H1 (cell line): Measurements from ENCODE around the gene POU2AF3. TPM values are rescaled to one million over a fixed set of nuclear protein-coding genes. Genes with fewer than 3 reads are reported as not detected.

Experiments used
- ASH2L ChIP-seq: fragments of 200-600, 300-600 bp; sonication (generic); IDR thresholded peaks from one replicate; pipeline ENCODE4 v1.7.1; 2017; ENCODE audit warnings: low read length
- CBX8 ChIP-seq: fragments of 300-800, 300-1000 bp; sonication (generic); IDR thresholded peaks from 2 replicates; pipeline ENCODE4 v1.7.1; 2016; ENCODE audit warnings: low read depth, low read length, borderline replicate concordance
- JUN ChIP-seq: IDR thresholded peaks from 2 replicates; pipeline ENCODE4 v1.6.1; 2011; ENCODE audit warnings: low read depth, mild to moderate bottlenecking, improper control_type of control experiment, low read length
- JUND ChIP-seq: IDR thresholded peaks from 2 replicates; pipeline ENCODE4 v1.6.1; 2011; ENCODE audit warnings: mild to moderate bottlenecking, improper control_type of control experiment, low read length
- POU5F1 ChIP-seq: IDR thresholded peaks from 2 replicates; pipeline ENCODE4 v1.6.1; 2011; ENCODE audit warnings: low read depth, mild to moderate bottlenecking, low read length, moderate library complexity
- RAD21 ChIP-seq, 2 experiments: IDR thresholded peaks in 1 of 2; conservative IDR thresholded peaks in 1 of 2; 2 replicates each; pipeline ENCODE4 v1.6.1; 2011; ENCODE audit warnings: low read depth in 2 of 2, low read length in 2 of 2, improper control_type of control experiment in 1 of 2, inconsistent platforms in 1 of 2, mild to moderate bottlenecking in 1 of 2, moderate library complexity in 1 of 2
- RNF2 ChIP-seq: fragments of 200-900, 300-1000 bp; sonication (generic); IDR thresholded peaks from 2 replicates; pipeline ENCODE4 v1.7.1; 2016; ENCODE audit warnings: borderline replicate concordance, low read depth, mild to moderate bottlenecking, antibody characterized with exemption, low read length; ENCODE audit not compliant: poor library complexity, severe bottlenecking; ENCODE audit errors: missing control alignments
- SP4 ChIP-seq: IDR thresholded peaks from 2 replicates; pipeline ENCODE4 v1.6.1; 2012; ENCODE audit warnings: low read length, inconsistent platforms
- TAF1 ChIP-seq: IDR thresholded peaks from 2 replicates; pipeline ENCODE4 v1.6.1; 2011; ENCODE audit warnings: mild to moderate bottlenecking, low read depth, low read length
- polyA plus RNA-seq, 7 experiments: library from polyadenylated mRNA; depleted of rRNA in 3 of 7; stranded (reverse) in 5 of 7; unstranded in 2 of 7; fragments of >200 nt in 5 of 7; fragments of 200-250 nt in 2 of 7; gene quantifications; 1 replicate in 5 of 7; 2 replicates in 1 of 7; 4 replicates in 1 of 7; pipeline versions ENCODE4 v1.2.1 to v1.2.3, GENCODE V29; 2011 to 2013; ENCODE audit warnings: missing spikeins in 2 of 7, mixed read lengths in 2 of 7
- total RNA-seq: library from RNA; stranded (reverse); fragmentation: NEBNext Ultra II Directional; extraction: Animal tissue kit (Norgen Biotek cat#: 25700); gene quantifications from 2 replicates; pipeline ENCODE4 v1.2.1, GENCODE V29; 2021
- TF ChIP-seq, protein P1 (sequence below): fragments of 300-600 bp; sonication (generic); IDR thresholded peaks from 2 replicates; pipeline ENCODE4 v1.7.1; 2012; ENCODE audit warnings: low read length, moderate library complexity, mild to moderate bottlenecking, inconsistent platforms; ENCODE audit not compliant: insufficient replicate concordance

POU2AF3 gene
- total and polyA plus RNA-seq, 2 of the 8 experiments (the other 6 are each of a cell fraction or from before 2014, with no cell fraction given): 1.2 to 5.7 TPM

- TF ChIP-seq, protein P1, sequence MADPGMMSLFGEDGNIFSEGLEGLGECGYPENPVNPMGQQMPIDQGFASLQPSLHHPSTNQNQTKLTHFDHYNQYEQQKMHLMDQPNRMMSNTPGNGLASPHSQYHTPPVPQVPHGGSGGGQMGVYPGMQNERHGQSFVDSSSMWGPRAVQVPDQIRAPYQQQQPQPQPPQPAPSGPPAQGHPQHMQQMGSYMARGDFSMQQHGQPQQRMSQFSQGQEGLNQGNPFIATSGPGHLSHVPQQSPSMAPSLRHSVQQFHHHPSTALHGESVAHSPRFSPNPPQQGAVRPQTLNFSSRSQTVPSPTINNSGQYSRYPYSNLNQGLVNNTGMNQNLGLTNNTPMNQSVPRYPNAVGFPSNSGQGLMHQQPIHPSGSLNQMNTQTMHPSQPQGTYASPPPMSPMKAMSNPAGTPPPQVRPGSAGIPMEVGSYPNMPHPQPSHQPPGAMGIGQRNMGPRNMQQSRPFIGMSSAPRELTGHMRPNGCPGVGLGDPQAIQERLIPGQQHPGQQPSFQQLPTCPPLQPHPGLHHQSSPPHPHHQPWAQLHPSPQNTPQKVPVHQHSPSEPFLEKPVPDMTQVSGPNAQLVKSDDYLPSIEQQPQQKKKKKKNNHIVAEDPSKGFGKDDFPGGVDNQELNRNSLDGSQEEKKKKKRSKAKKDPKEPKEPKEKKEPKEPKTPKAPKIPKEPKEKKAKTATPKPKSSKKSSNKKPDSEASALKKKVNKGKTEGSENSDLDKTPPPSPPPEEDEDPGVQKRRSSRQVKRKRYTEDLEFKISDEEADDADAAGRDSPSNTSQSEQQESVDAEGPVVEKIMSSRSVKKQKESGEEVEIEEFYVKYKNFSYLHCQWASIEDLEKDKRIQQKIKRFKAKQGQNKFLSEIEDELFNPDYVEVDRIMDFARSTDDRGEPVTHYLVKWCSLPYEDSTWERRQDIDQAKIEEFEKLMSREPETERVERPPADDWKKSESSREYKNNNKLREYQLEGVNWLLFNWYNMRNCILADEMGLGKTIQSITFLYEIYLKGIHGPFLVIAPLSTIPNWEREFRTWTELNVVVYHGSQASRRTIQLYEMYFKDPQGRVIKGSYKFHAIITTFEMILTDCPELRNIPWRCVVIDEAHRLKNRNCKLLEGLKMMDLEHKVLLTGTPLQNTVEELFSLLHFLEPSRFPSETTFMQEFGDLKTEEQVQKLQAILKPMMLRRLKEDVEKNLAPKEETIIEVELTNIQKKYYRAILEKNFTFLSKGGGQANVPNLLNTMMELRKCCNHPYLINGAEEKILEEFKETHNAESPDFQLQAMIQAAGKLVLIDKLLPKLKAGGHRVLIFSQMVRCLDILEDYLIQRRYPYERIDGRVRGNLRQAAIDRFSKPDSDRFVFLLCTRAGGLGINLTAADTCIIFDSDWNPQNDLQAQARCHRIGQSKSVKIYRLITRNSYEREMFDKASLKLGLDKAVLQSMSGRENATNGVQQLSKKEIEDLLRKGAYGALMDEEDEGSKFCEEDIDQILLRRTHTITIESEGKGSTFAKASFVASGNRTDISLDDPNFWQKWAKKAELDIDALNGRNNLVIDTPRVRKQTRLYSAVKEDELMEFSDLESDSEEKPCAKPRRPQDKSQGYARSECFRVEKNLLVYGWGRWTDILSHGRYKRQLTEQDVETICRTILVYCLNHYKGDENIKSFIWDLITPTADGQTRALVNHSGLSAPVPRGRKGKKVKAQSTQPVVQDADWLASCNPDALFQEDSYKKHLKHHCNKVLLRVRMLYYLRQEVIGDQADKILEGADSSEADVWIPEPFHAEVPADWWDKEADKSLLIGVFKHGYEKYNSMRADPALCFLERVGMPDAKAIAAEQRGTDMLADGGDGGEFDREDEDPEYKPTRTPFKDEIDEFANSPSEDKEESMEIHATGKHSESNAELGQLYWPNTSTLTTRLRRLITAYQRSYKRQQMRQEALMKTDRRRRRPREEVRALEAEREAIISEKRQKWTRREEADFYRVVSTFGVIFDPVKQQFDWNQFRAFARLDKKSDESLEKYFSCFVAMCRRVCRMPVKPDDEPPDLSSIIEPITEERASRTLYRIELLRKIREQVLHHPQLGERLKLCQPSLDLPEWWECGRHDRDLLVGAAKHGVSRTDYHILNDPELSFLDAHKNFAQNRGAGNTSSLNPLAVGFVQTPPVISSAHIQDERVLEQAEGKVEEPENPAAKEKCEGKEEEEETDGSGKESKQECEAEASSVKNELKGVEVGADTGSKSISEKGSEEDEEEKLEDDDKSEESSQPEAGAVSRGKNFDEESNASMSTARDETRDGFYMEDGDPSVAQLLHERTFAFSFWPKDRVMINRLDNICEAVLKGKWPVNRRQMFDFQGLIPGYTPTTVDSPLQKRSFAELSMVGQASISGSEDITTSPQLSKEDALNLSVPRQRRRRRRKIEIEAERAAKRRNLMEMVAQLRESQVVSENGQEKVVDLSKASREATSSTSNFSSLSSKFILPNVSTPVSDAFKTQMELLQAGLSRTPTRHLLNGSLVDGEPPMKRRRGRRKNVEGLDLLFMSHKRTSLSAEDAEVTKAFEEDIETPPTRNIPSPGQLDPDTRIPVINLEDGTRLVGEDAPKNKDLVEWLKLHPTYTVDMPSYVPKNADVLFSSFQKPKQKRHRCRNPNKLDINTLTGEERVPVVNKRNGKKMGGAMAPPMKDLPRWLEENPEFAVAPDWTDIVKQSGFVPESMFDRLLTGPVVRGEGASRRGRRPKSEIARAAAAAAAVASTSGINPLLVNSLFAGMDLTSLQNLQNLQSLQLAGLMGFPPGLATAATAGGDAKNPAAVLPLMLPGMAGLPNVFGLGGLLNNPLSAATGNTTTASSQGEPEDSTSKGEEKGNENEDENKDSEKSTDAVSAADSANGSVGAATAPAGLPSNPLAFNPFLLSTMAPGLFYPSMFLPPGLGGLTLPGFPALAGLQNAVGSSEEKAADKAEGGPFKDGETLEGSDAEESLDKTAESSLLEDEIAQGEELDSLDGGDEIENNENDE: no peak
- TF ChIP-seq RAD21 (IDR thresholded peaks at IDR 0.05 in 1 of 2, conservative IDR thresholded peaks at IDR 0.05 in 1 of 2; ENCODE audit: low read depth in 2 of 2, low read length in 2 of 2) (no peak), JUND (no peak), SP4 (no peak), JUN (no peak), CBX8 (no peak), RNF2 (no peak), ASH2L (no peak), POU5F1 (no peak), TAF1 (no peak)
These were observed 2.9 kb downstream of the POU2AF3 start (continued) for GRCh38 chr11:111301004-111301841.
